ENCODE results near the gene GLA. TPM values are rescaled to one million over a fixed set of nuclear protein-coding genes. Genes with fewer than 3 reads are reported as not detected.
A peak's percentile ranks its signal among the peaks of the same experiment; 100 is the strongest.

Gene GLA
- total and polyA plus RNA-seq, 2 of the 8 experiments (the other 6 are each of a cell fraction or from before 2014, with no cell fraction given): 33.6 to 47.3 TPM

DNA sequence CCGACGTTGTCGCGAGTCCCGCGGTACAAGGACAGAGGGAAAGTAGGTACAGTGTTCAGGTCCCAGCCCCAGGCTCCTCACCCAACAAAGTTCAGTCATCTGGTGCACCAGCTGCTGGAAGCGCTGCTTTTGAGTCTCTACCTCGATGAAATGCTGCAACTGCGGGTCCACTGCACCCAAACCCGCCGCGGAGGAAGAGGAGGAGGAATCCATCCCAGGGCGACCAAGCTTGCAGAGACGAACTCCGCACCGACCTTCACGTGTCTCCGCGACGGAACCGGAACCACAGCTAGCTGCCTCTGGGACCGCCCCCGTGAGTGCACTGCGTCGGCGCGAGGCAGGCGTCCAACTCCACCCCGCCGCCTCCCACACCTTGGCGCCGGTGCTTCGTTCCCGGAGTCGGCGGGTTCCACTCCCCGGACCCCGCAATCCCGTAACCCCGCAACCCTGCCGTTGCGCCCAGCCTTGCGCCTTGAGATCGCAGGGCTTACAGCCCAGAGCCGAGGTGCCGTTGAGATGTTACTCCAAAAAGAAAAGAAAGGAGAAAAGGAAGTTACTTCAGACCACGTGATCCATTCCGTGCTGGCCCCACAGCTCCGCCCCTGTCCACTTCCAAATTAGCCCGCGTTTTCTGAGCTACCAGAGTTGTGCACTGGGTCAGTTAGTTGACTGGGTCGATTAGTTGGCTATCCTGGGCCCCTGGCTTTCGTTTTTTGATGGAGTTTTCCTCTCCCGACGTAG is 59.1 kb downstream of the GLA start, which contains the start of gene TIMM8A (continued):
- TF ChIP-seq CHD7 (IDR thresholded peaks at IDR 0.05; ENCODE audit: insufficient replicate concordance, low read length): no peak
- TF ChIP-seq CBX5 (IDR thresholded peaks at IDR 0.05; ENCODE audit: low read depth, low read length): no peak
- TF ChIP-seq SP4 (IDR thresholded peaks at IDR 0.05; ENCODE audit: low read length): no peak
- no peak for TF ChIP-seq RNF2 (IDR thresholded peaks at IDR 0.05; ENCODE audit: borderline replicate concordance, low read depth, low read length, missing control alignments, poor library complexity, severe bottlenecking)
- no peak; the same call in 1 of the 2 replicates for TF ChIP-seq GABPA (IDR thresholded peaks at IDR 0.05; ENCODE audit: borderline replicate concordance, insufficient read depth, low read length)
- TF ChIP-seq CBX8 (IDR thresholded peaks at IDR 0.05; ENCODE audit: borderline replicate concordance, low read depth, low read length): no peak
- TF ChIP-seq, protein P1, sequence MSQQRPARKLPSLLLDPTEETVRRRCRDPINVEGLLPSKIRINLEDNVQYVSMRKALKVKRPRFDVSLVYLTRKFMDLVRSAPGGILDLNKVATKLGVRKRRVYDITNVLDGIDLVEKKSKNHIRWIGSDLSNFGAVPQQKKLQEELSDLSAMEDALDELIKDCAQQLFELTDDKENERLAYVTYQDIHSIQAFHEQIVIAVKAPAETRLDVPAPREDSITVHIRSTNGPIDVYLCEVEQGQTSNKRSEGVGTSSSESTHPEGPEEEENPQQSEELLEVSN (IDR thresholded peaks at IDR 0.05): peak; percentile 87
- no peak for TF ChIP-seq SRF (IDR thresholded peaks at IDR 0.05; ENCODE audit: low read depth, low read length)
- TF ChIP-seq KDM5A (IDR thresholded peaks at IDR 0.05; ENCODE audit: low read length): no peak
